Measurements from ENCODE around the gene CCDC127.

DNA sequence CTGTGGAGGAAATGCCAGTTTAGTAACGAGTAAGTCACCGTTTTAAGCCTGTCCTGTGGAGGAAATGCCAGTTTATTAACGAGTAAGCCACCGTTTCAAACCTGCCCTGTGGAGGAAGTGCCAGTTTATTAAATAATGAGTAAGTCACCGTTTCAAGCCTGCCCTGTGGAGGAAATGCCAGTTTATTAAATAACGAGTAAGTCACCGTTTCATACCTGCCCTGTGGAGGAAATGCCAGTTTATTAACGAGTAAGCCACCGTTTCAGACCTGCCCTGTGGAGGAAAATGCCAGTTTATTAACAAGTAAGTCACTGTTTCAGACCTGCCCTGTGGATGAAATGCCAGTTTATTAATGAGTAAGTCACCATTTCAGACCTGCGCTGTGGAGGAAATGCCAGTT is 34.6 kb upstream of the CCDC127 start:
- TF ChIP-seq, protein P1, sequence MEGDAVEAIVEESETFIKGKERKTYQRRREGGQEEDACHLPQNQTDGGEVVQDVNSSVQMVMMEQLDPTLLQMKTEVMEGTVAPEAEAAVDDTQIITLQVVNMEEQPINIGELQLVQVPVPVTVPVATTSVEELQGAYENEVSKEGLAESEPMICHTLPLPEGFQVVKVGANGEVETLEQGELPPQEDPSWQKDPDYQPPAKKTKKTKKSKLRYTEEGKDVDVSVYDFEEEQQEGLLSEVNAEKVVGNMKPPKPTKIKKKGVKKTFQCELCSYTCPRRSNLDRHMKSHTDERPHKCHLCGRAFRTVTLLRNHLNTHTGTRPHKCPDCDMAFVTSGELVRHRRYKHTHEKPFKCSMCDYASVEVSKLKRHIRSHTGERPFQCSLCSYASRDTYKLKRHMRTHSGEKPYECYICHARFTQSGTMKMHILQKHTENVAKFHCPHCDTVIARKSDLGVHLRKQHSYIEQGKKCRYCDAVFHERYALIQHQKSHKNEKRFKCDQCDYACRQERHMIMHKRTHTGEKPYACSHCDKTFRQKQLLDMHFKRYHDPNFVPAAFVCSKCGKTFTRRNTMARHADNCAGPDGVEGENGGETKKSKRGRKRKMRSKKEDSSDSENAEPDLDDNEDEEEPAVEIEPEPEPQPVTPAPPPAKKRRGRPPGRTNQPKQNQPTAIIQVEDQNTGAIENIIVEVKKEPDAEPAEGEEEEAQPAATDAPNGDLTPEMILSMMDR (IDR thresholded peaks at IDR 0.05) = no peak
- no peak for TF ChIP-seq POLR2A (IDR thresholded peaks at IDR 0.05)
